ENCODE measurements around the gene WDR20.

- TF ChIP-seq CTCF (IDR thresholded peaks at IDR 0.05) (no peak), POLR2AphosphoS5 (IDR thresholded peaks at IDR 0.05; ENCODE audit: low read depth, low read length) (no peak), TEAD4 (IDR thresholded peaks at IDR 0.05; ENCODE audit: borderline replicate concordance, insufficient read depth) (no peak), SIN3A (IDR thresholded peaks at IDR 0.05; ENCODE audit: borderline replicate concordance, low read depth, low read length) (no peak), MXI1 (IDR thresholded peaks at IDR 0.05; ENCODE audit: low read depth, low read length) (no peak), RXRA (IDR thresholded peaks at IDR 0.05; ENCODE audit: borderline replicate concordance, low read depth) (no peak)
- TF ChIP-seq, protein P1, sequence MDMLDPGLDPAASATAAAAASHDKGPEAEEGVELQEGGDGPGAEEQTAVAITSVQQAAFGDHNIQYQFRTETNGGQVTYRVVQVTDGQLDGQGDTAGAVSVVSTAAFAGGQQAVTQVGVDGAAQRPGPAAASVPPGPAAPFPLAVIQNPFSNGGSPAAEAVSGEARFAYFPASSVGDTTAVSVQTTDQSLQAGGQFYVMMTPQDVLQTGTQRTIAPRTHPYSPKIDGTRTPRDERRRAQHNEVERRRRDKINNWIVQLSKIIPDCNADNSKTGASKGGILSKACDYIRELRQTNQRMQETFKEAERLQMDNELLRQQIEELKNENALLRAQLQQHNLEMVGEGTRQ (IDR thresholded peaks at IDR 0.05; ENCODE audit: borderline replicate concordance, low read depth, low read length), result no peak
Measured at GRCh38 chr14:102178806-102179205, 39.1 kb downstream of the WDR20 start.
